HG03460 (cell line): Measurements from ENCODE around the gene AOAH.

Source experiments
- ATAC-seq: cut with Tn5 transposase; IDR thresholded peaks from one replicate; pipeline ENCODE4 v1.9.1; 2021; ENCODE audit not compliant: unreplicated experiment

AOAH gene

DNA sequence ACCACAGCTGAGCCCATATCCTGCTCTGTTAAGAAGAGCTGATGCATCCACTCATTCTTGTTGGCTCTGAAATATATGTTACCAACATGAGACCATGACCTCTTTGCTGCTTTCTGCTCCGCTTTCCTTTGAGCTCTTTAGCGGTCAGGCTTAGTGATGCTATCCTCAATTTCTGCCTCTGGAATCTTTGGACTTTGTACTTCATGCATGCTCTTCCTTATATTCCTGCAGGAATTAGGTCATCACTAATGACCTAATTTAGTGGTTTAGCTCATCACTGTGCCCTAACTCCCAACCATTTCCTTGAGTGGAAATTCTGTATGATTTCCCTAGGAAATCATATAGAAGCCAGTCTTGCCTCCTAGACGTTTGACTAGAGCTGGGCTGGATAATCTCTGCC lies 119.5 kb downstream of the AOAH start:
- ATAC-seq, result no peak

DNA sequence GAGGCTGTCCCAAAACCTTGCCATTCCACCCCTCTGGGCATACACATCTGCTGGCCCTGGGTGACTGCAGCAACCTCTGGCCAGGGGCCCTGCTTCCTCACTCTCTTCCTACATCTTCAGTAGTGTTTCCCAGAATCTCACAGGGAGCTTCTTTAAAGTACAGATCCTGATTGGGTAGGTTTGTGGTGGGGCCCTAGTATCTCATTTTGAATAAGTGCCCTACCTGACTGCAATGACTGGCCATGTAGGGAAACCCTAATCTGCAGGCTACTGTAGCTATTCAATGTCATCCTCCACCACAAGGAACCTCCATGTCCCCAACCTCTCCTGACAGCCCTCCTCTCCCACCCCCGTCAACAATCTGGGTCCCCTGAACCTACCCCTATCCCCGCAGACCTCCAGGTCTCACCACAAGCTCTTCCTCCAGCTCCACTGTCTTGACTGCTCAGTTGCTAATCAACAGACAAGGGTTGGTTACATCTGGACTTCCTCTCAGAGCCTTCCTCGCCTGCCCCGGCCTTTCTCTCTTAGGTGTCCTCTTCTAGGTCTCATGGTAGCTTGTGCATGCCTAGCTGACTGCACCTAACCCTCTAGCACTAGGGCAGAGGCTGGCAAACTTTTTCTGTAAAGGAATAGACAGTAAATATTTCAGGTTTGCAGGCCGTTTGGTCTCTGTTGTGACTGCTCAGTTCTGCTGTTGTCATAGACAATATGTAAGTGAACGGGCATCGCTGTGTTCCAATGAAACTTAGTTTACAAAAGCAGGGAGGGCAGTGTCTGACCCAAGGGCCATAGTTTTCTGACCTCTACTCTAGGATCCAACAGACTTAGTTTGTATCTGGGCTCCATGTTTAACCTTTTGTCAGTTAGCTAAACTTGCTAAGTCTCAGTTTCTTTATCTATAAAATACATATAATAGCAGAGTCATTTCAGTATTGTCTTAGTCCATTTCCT lies 121.1 kb downstream of the AOAH start:
- ATAC-seq, result no peak

- no peak for ATAC-seq
Observed at GRCh38 chr7:36602511-36602910, 121.8 kb downstream of the AOAH start.

DNA sequence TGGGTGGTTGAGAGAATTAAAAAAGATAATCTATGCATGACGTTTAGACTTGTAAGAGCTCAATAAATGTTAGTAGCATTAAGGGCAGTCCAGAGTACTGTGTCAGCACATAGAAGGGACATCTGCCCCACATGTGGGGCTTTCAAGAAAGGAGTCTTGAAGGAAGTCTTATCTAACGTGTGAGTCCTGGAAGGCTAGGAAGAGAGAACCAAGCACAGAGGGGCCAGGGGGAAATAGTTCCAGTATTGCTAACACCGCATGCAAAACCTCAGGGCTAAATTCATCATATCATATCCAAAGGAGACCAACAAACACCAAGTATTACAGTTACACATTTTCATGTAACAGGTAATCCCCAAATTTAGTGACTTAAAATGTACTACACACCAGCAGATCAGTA lies 122.7 kb downstream of the AOAH start:
- ATAC-seq, result no peak

DNA sequence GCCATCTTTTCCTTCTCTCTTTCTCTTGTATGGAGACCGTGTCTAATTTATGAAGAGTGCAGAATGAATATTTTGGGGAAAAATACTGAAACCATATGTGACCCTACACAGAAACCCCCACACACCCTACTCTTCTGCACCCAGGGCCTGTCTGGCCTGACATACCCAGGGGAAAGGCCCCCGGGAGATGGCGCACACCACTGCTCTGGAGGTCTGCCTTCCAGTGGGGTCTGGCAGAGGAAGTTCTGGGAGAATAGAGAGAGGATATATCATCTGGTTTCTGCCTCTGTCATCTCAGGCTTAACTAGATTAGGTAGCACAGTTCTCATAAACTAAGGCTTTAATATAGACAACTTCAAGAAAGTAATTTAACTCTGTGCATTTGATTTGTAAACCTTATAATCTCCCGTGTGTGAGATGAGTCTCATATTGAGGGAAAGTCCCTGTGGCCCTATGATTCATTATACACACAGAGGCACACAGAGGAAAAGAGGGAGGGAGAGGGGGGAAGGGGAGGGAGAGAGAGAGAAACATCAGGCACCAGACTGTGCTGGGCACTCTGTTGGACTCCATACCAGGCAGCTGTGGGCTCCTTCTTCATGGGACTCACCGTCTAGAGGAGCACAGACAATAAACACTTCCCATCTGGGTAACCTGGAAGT lies 123.3 kb downstream of the AOAH start:
- no peak for ATAC-seq

DNA sequence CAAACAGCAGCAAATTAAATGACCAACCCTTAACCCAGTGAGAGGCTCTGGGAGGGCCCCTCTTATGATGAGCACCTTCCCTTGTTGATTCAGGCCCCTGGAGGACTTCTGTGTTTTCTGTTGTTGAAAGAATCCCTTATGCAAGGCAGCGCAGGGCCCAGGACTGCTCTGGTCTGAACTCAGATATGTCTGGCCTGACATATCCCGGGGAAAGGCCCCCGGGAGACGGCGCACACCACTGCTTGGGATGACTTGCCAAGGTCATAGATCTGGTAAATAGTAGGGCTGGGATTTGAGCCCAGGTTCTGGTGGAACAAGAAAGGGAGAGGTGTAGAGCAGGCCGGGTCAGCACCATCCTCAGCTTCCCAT lies 124.0 kb downstream of the AOAH start:
- ATAC-seq, result no peak

DNA sequence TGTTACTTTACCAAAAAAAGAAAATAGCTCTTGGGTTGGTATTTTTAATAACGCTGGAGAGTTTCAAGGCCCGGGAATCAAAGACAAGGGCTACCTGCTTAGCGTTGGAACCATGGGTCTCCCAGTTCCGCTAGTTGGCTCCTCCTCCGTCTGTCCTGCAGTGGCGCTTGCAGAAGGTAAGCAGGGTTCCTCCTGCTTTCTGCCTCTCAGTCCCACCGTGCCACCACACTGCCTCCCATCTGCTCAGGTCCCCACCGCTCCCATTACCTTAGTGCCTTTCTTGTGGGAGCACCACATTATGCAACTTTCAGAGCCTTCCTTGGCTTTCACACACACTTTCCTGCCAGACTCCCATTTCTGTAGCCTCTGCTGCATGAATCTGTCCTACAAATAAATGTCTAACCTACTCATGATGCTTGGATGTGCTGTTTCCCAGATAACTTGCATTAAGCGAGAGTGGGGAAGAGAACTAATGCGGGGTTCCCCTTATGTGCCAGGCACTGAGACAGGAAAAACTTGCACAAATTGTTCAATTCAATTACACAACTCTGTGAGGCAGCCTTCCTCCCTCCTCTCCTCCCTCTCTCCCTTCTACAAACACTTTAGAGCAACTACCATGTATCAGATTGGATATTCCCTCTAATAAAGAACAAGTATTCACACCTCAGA lies 124.5 kb downstream of the AOAH start:
- ATAC-seq, result no peak

- ATAC-seq, result no peak
Observed at GRCh38 chr7:36598054-36598674, 126.1 kb downstream of the AOAH start.

GRCh38 chr7:36597090-36597773 lies 127.1 kb downstream of the AOAH start:
- ATAC-seq, result no peak

DNA sequence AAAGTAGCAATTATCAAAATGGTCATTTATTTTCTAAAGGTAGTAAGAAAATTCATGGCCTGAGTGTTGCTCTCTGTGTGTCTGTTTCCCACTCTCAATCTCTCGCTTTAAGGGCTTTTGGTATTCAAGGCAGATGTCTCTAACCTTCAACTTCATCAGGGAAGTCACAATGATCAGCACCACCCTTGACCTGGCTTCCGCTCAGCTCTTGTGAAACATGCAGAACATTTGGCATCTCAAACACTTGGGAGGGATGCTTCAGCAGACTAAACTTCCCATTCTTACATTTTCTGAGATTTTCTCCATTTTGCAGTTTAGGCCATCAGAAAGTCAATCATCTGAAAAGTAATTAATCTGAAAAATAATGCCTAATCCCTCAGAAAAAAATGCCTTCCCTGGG lies 129.8 kb downstream of the AOAH start:
- ATAC-seq, result no peak

DNA sequence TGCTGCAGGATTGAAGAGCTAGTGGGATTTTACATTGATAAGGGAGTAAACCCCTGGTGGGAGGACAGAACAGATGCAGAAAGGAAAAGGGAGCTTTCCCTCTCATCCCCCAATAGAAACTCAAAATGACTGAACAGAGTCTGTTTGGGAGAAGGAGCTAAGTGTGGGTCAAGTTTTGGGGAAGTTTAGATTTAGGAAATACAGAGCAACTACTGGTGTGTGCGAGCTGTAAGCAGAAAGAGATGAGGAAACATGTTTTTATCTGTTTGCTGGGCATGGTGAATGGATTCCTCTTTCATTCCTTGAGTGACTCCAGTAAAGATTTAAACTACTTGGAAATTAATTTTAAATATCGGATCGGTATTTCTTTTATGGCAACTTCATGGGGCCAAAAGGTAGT lies 132.7 kb downstream of the AOAH start:
- ATAC-seq, result no peak

GRCh38 chr7:36589391-36589790 lies 134.9 kb downstream of the AOAH start:
- ATAC-seq, result no peak

DNA sequence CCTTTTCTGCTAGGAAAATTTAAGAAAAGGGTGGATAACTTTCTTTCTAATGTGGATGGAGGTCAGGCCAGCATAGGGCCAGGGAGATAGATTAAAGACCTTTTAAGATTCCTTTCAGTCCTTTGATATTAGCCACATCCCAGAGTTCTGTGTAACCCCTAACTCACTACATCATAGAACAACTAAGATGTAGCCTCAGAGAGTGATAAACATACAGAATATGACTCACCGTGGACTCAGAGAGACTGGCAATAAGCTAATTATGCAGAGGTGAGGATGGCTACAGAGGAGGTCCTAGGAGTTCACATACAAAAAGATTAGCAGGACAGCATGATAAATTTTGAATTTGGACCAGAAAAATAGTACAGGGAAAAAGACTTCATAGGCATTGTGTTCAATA lies 141.0 kb downstream of the AOAH start:
- ATAC-seq, result no peak

DNA sequence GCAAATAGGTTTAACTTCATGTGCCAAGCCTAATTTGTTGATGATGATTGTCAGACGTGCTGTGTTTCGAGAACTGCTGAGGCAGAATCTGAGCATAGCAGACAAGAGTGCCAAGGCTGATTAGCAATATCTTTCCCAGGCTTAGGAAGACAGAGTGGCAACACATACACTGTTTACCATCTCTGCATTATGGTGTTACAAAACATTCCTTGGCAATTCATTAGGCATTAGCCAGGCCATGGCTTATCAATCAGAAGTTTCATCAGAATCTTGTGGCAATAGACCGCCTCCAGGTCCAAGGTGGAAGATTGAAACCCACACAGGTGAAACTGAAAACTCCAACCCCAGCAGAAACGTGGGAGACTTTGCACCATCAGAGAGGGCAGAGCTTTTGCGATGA lies 148.5 kb downstream of the AOAH start:
- ATAC-seq, result no peak

GRCh38 chr7:36573066-36573465 lies 151.2 kb downstream of the AOAH start:
- ATAC-seq, result no peak

- ATAC-seq, result no peak
Observed at GRCh38 chr7:36571190-36571560, 153.1 kb downstream of the AOAH start.

GRCh38 chr7:36570528-36571189 lies 153.6 kb downstream of the AOAH start:
- ATAC-seq, result no peak

- ATAC-seq, result no peak
Observed at GRCh38 chr7:36568452-36568849, 155.8 kb downstream of the AOAH start.

- ATAC-seq, result no peak
Observed at GRCh38 chr7:36567699-36568451, 156.4 kb downstream of the AOAH start.
